Transverse colon (tissue), 4 donors: ENCODE results near the gene GABRB1. TPM values are rescaled to one million over a fixed set of nuclear protein-coding genes. Genes with fewer than 3 reads are reported as not detected.

Experiments
- DNase-seq: peaks from one replicate; pipeline ENCODE4 v3.0.0-alpha.2; 2019
- H3K27ac ChIP-seq, 4 donors: fragments of 200-600 bp; sonication (generic); 2 replicates each; pipeline ENCODE4 v1.5.1; 2016 to 2018; ENCODE audit warnings: inconsistent platforms in 4 of 4
- H3K27me3 ChIP-seq: fragments of 200-600 bp; sonication (generic); 2 replicates; pipeline ENCODE4 v1.5.1; 2017; ENCODE audit warnings: inconsistent platforms
- H3K36me3 ChIP-seq, 4 donors: fragments of 200-600 bp; sonication (generic); 2 replicates each; pipeline ENCODE4 v1.5.1; 2017 to 2019; ENCODE audit warnings: inconsistent platforms in 4 of 4
- H3K4me1 ChIP-seq, 4 donors: fragments of 200-600 bp; sonication (generic); 2 replicates each; pipeline ENCODE4 v1.5.1; 2017 to 2020; ENCODE audit warnings: inconsistent platforms in 4 of 4
- H3K4me3 ChIP-seq, 4 donors: fragments of 200-600 bp; sonication (generic); 1 replicate in 1 of 4; 2 replicates in 3 of 4; pipeline versions ENCODE4 v1.5.1 to v1.6.1; 2017 to 2019; ENCODE audit warnings: inconsistent platforms in 4 of 4
- H3K9me3 ChIP-seq, 2 donors: fragments of 200-600 bp; sonication (generic); 2 replicates each; pipeline ENCODE4 v1.5.1; 2017 to 2019; ENCODE audit warnings: inconsistent platforms in 2 of 2
- EP300 ChIP-seq: sonication (generic); formaldehyde crosslinking; IDR thresholded peaks from one replicate; pipeline ENCODE4 v1.6.1; 2017; ENCODE audit warnings: antibody characterized with exemption, low read depth
- POLR2A ChIP-seq: fragments of 450-650 bp; IDR thresholded peaks from one replicate; pipeline ENCODE4 v1.6.1; 2016; ENCODE audit warnings: antibody characterized with exemption, mild to moderate bottlenecking, moderate library complexity
- POLR2AphosphoS5 ChIP-seq, 3 donors: sonication (generic); formaldehyde crosslinking; IDR thresholded peaks; one replicate each; pipeline ENCODE4 v1.6.1; 2016; ENCODE audit warnings: antibody characterized with exemption in 3 of 3
- WGBS, 2 donors: methylation state at CpG; one replicate each; pipeline ENCODE4 v1.1.5; 2018; ENCODE audit warnings: low coverage in 1 of 2; 5-methylcytosine and 5-hydroxymethylcytosine counted together
- in situ Hi-C, 4 donors: fragments of 200-750 bp; cut with MboI; loops; one replicate each; pipeline versions ENCODE4 v1.15.0 to v1.15.1; 2017; ENCODE audit warnings: low sequenced_read_pairs in 3 of 4, low pct_ligation_motif_present in 1 of 4, low pct_unique_long_range_greater_than_20kb in 1 of 4
- intact Hi-C: fragments of 100-400 bp; cut with DNase I; formaldehyde crosslinking; loops from one replicate; pipeline ENCODE4 v1.15.1; 2023; ENCODE audit warnings: low total_unique reads
- total RNA-seq, 4 donors: library from RNA; depleted of rRNA; stranded (reverse); fragments of >200 nt; gene quantifications; one replicate each; pipeline ENCODE4 v1.1.0, GENCODE V29; 2016
- TF ChIP-seq, protein P1 (sequence below), 5 experiments: fragments of 200-600 bp in 3 of 5; fragments of 450-650 bp in 2 of 5; sonication (generic) in 3 of 5; IDR thresholded peaks; 1 replicate in 2 of 5; 2 replicates in 3 of 5; pipeline ENCODE4 v1.5.1; 2016 to 2017; ENCODE audit warnings: antibody characterized with exemption in 5 of 5, inconsistent platforms in 3 of 5, mild to moderate bottlenecking in 2 of 5, moderate library complexity in 1 of 5

GABRB1 gene
- total RNA-seq, 4 donors from 2014 or later: 0.14 to 19.7 (median 0.48) TPM; not detected in 1

GRCh38 chr4:47075919-47076318 lies 44.6 kb downstream of the GABRB1 start:
- intact Hi-C loops (no loop called here), in situ Hi-C loops (no loop called here)
- Histone ChIP-seq H3K27me3 (no peaks in the 10 kb centered on the region), H3K4me3 (no peak overlapping the region), H3K9me3 (no peaks in the 10 kb centered on the region), H3K27ac (no peak overlapping the region), H3K36me3 (no peaks in the 10 kb centered on the region), H3K4me1 (no peaks in the 10 kb centered on the region)
- TF ChIP-seq EP300: no peak
- no peak for TF ChIP-seq POLR2AphosphoS5 (IDR thresholded peaks at IDR 0.05)
- TF ChIP-seq, protein P1, sequence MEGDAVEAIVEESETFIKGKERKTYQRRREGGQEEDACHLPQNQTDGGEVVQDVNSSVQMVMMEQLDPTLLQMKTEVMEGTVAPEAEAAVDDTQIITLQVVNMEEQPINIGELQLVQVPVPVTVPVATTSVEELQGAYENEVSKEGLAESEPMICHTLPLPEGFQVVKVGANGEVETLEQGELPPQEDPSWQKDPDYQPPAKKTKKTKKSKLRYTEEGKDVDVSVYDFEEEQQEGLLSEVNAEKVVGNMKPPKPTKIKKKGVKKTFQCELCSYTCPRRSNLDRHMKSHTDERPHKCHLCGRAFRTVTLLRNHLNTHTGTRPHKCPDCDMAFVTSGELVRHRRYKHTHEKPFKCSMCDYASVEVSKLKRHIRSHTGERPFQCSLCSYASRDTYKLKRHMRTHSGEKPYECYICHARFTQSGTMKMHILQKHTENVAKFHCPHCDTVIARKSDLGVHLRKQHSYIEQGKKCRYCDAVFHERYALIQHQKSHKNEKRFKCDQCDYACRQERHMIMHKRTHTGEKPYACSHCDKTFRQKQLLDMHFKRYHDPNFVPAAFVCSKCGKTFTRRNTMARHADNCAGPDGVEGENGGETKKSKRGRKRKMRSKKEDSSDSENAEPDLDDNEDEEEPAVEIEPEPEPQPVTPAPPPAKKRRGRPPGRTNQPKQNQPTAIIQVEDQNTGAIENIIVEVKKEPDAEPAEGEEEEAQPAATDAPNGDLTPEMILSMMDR (IDR thresholded peaks at IDR 0.05): no peak
- DNase-seq: no peak

- no peak for DNase-seq
- Histone ChIP-seq H3K4me3 (no peak overlapping the region), H3K4me1 (no peaks in the 10 kb centered on the region), H3K36me3 (no peaks in the 10 kb centered on the region), H3K27me3 (no peaks in the 10 kb centered on the region), H3K27ac (no peak overlapping the region), H3K9me3 (no peaks in the 10 kb centered on the region)
- intact Hi-C loops (no loop called here), in situ Hi-C loops (no loop called here)
- TF ChIP-seq POLR2AphosphoS5 (IDR thresholded peaks at IDR 0.05): no peak
- TF ChIP-seq POLR2A: no peak
- no peak for TF ChIP-seq EP300
- TF ChIP-seq, protein P1 (IDR thresholded peaks at IDR 0.05): no peak
These were observed 52.7 kb downstream of the GABRB1 start for GRCh38 chr4:47084111-47084510.

- no peak overlapping the region for H3K27ac ChIP-seq
- in situ Hi-C loops: no loop called here
- H3K4me3 ChIP-seq: no peak overlapping the region
- H3K36me3 ChIP-seq: no peaks in the 10 kb centered on the region
- H3K27me3 ChIP-seq: no peaks in the 10 kb centered on the region
- intact Hi-C loops: no loop called here
- H3K4me1 ChIP-seq: no peaks in the 10 kb centered on the region
- no peak for DNase-seq
- TF ChIP-seq, protein P1 (IDR thresholded peaks at IDR 0.05): no peak
- TF ChIP-seq POLR2AphosphoS5 (IDR thresholded peaks at IDR 0.05) (no peak), EP300 (no peak), POLR2A (no peak)
- no peaks in the 10 kb centered on the region for H3K9me3 ChIP-seq
These were observed 53.4 kb downstream of the GABRB1 start for GRCh38 chr4:47084795-47085194.

DNA sequence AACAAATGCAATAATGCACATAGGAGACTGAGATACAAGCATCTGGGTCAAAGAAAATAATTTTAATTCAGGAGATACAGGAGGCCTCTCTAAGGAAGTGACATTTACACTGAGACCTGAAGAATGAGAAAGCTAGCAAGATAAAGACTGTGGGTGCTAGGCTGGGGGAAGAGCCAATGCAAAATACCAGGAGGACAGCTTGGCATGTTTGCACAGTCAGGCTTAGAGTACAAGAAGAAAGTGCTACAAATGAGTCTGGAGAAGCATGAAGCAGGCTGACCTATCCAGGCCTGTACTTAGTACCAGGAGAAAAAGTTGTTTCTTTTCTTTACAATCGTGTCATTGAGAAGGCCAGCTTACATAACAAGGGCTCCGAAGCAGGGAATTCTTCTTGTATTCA lies 56.9 kb downstream of the GABRB1 start:
- TF ChIP-seq POLR2A (no peak), POLR2AphosphoS5 (IDR thresholded peaks at IDR 0.05) (no peak), EP300 (no peak)
- Histone ChIP-seq H3K27me3 (no peaks in the 10 kb centered on the region), H3K36me3 (no peaks in the 10 kb centered on the region), H3K27ac (no peak overlapping the region), H3K4me3 (no peak overlapping the region), H3K9me3 (no peaks in the 10 kb centered on the region), H3K4me1 (no peaks in the 10 kb centered on the region)
- 74 to 94% methylated on average over 2 of the region's 2 CpGs for WGBS, 2 donors
- DNase-seq: no peak
- in situ Hi-C loops: no loop called here
- intact Hi-C loops: no loop called here

DNA sequence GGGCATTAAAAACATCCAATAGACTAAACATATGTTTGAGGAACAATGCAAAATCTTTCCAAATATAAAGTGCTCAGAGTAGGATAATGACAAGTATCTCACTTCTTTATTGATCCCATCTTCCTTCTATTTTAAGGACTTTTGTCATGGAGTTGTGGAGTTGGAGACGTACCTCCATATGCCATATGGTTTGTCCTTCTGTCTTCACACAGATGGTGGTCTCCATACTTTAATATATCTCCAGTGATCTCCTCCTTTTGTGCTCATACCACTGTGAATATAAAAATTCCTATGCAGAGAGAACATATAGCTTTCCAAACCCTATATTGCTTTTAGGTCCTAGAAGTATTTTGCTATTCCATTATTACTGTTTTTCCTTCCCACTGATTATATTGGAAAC lies 64.5 kb downstream of the GABRB1 start:
- H3K27me3 ChIP-seq: no peaks in the 10 kb centered on the region
- intact Hi-C loops (no loop called here), in situ Hi-C loops (no loop called here)
- H3K36me3 ChIP-seq: no peaks in the 10 kb centered on the region
- H3K4me3 ChIP-seq: no peak overlapping the region
- no peak overlapping the region for H3K27ac ChIP-seq
- DNase-seq: no peak
- TF ChIP-seq POLR2A: no peak
- no peak for TF ChIP-seq EP300
- TF ChIP-seq POLR2AphosphoS5 (IDR thresholded peaks at IDR 0.05): no peak
- TF ChIP-seq, protein P1 (IDR thresholded peaks at IDR 0.05): no peak
- H3K9me3 ChIP-seq: no peaks in the 10 kb centered on the region
- 90 to 92% methylated on average over 1 of the region's 1 CpG for WGBS, 2 donors
- H3K4me1 ChIP-seq: no peaks in the 10 kb centered on the region
